Activated naive CD4-positive, alpha-beta T cell treated with anti-CD3 and anti-CD28 coated beads, Interleukin-2, amount 50 U/mL, for 16 hours (primary cell): Measurements from ENCODE around the gene NUDT3.
A peak's percentile ranks its signal among the peaks of the same experiment; 100 is the strongest.
"Not testable (repeated sequence)": the region's sequence is repeated elsewhere in the genome, so short reads cannot be mapped to it uniquely, and the experiment has no call there.

Experiments
- DNase-seq: peaks from one replicate; pipeline ENCODE4 v3.0.0-alpha.2; 2020

Gene NUDT3

DNA sequence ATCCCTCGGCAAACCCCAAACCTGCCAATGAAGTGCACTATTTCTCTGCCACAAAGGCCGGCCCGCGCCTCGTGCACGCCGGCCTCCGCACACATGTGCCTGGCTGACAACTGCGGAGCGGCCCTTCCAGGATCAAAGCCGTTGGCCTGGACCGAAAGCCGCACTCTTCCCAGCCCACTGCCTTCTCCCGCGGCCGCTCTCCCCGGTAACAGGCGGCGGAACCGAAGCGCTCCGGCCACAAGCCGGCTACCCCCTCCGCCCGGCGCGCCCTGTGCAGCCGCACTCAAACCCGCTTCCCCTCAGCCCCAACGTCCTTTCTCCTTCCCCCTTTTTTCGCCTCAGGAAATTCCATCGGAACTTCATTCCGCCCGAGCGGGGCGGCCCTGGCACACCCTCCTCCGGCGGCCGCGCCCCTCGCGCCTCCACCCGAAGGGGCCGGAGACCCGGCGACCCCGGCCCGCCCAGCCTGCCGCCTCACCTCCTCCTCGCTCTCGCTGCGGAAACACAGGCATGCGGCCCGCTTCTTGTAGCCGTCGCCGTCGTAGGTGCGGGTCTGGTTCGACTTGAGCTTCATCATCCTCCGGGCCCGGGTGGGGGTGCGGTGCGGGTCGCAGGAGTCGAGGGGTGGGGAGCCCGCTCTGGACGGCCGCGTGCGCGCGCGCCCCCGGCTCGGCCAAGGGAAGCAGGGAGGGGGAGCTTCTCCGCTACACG lies 528 bp downstream of the NUDT3 start:
- DNase-seq = peak; percentile 58

GRCh38 chr6:34391473-34391785 lies 1.0 kb downstream of the NUDT3 start:
- DNase-seq = no peak

- DNase-seq = no peak
These were observed 1.7 kb downstream of the NUDT3 start for GRCh38 chr6:34390531-34391472.

DNA sequence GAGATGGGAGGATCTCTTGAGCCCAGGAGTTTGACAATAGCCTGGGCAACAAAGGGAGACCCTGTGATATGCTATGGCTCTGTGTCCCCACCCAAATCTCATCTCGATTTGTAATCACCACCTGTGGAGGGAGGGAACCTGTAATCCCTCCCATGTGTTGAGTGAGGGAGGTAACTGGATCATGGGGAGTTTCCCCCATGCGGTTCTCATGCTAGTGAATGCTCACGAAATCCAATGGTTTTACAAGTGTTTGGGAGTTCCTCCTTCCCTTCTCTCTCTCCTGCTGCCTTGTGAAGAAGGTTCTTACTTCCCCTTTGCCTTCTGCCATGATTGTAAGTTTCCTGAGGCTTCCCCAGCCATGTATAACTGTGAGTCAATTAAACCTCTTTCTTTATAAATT lies 3.4 kb downstream of the NUDT3 start:
- no peak for DNase-seq

- no peak for DNase-seq
These were observed 4.0 kb downstream of the NUDT3 start for GRCh38 chr6:34388421-34388820.

DNA sequence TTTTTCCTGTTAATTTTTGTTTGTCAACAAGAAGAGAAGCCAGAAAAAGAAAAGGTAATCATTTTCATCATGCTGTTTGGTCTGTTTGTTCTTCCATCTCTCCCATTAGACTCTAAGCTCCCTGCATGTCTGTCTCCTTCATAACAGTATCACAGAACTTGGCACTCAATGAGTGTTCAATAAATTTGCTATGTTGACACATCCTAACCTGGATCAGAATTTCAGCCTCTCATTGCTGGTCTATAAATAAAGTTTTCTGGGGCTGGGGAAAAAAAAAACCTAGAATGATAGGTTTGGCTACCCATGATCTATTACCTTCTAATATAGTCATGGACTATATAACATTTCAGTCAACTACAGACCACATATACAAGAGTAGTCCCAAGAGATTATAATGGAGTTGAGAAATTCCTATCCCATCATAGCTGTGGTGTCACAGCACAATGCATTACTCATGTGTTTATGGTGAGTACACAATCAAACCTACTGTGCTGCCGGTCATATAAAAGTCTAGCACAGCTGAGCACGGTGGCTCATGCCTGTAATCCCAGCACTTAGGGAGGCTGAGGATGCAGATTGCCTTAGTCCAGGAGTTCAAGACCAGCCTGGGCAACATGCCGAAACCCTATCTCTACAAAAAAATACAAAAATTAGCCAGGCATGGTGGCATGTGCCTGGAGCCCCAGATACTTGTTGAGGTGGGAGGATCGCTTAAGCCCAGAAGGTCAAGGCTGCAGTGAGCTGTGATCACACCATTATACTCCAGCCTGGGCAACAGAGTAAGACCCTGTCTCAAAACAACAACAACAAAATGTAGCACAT lies 5.9 kb downstream of the NUDT3 start:
- DNase-seq = no peak

- DNase-seq = no peak
These were observed 6.7 kb downstream of the NUDT3 start for GRCh38 chr6:34385793-34386195.

DNA sequence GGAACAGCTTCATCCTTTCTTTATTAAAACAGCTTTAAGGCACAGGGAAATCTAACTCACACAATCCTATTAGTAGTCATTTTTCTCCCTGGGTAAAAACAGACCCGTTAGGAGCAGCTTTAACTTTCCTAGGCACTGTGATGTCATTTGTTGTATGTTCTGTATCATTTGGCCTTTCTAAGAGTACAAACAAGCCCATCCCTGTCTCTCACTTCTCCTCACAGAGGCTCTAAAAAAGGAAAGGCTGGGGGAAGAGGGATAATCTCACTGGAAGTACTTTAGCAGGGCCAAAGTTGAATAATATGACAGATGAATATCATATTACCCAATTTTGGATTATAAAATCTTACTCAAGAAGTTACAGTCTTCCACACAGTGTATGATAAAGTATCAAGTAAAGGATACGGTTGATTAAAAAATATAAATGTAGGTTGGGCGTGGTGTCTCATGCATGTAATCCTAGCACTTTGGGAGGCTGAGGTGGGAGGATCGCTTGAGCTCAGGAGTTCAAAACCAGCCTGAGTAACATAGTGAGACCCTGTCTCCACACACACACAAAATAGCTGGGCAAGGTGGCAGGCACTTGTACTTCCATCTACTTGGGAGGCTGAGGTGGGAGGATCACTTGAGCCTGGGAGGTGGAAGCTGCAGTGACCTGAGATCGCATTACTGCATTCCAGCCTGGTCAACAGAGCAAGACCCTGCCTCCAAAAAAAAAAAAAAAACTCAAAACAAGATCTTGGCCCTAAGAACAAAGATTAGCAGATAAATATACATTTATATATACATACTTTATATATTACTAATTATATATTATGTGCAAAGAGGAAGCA lies 7.9 kb downstream of the NUDT3 start:
- DNase-seq = no peak

GRCh38 chr6:34383656-34384320 lies 8.7 kb downstream of the NUDT3 start:
- DNase-seq = no peak

GRCh38 chr6:34383161-34383631 lies 9.3 kb downstream of the NUDT3 start:
- no peak for DNase-seq

DNA sequence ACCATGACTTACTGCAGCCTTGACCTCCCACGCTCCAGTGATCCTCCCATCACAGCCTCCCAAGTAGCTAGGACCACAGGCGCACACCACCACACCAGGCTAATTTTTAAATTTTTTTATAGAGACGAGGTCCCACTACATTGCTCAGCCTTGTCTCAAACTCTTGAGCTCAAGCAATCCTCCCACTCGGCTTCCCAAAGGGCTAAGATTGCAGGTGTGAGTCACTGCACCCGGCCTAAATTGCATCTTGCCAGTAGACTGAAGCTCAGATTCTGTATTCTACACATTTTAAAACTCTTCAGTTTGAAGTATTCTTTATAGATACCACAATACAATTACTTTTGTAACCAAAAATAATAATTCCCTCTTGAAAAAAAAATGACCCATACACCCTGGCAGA lies 11.4 kb downstream of the NUDT3 start:
- no peak for DNase-seq

GRCh38 chr6:34378470-34378869 lies 14.0 kb downstream of the NUDT3 start:
- DNase-seq = no peak

DNA sequence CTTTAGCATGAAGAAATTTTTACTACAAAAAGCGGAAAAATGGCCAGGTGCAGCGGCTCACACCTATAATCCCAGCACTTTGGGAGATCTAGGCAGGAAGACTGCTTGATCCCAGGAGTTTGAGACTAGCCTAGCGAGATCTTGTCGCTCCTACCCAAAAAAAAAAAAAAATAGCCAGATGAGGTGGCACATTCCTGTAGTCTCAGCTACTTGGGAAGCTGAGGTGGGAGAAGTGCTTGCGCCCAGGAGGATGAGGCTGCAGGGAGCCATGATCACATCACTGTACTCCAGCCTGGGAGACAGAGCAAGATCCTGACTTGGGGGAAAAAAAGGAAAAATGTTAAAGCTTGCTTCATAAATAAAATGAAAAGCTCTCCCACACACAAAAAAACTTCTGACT lies 14.5 kb downstream of the NUDT3 start:
- no peak for DNase-seq

DNA sequence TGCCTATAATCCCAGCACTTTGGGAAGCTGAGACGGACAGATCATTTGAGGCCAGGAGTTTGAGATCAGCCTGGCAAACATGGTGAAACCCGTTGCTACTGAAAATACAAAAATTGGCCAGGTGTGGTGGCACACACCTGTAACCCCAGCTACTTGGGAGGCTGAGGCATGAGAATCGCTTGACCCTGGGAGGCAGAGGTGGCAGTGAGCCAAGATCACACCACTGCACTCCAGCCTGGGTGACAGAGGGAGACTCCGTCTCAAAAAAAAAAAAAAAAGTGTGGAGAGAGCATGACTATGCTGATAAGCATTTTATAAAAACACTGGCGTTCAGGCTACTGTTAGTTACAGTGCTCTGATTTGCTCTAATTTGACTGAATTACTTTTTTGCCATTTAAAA lies 14.9 kb downstream of the NUDT3 start:
- DNase-seq = not testable (repeated sequence)

DNA sequence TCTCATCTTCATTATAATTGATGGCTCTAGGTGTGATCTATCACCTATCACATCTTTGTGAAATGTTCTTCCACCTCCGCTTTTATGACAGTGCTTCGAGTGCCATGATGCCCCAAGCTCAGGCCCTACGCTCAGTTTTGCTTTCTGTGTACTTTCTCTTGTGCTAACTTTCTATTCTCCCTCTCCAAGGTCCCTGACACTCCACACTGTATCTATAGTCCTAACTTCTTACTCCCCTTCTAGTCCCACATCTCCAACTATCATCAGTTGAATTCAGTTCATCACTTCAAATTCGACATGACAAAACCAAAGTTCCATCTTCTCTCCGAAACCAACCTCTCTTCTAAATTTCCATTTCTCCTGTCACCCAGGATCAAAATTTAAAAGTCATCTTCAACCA lies 16.6 kb downstream of the NUDT3 start:
- DNase-seq = no peak

GRCh38 chr6:34374508-34374907 lies 18.0 kb downstream of the NUDT3 start:
- no peak for DNase-seq

DNA sequence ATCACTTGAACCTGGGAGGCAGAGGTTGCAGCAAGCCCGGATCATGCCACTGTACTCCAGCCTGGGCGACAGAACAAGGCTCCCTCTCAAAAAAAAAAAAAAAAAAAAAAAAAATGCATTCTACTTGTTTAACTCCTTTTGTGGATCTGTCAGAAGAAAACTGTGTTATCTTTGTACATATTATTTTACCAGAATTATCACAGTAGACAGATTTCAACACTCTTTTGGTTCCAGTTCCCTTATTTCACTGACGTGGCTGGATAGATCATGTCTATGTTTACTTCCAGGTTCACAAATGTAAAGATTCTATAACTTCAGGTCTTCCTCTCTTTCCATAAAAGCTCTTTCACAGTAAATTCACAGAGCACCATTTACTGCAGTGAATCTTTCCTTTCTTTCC lies 18.4 kb downstream of the NUDT3 start:
- no peak for DNase-seq

GRCh38 chr6:34373511-34373910 lies 19.0 kb downstream of the NUDT3 start:
- no peak for DNase-seq

DNA sequence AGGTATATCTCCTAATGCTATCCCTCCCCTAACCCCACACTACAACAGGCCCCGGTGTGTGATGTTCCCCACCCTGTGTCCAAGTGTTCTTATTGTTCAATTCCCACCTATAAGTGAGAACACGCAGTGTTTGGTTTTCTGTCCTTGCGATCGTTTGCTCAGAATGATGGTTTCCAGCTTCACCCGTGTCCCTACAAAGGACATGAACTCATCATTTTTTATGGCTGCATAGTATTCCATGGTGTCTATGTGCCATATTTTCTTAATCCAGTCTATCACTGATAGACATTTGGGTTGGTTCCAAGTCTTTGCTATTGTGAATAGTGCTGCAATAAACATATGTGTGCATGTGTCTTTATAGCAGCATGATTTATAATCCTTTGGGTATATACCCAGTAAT lies 20.6 kb downstream of the NUDT3 start:
- DNase-seq = not testable (repeated sequence)

- DNase-seq = no peak
These were observed 22.1 kb downstream of the NUDT3 start for GRCh38 chr6:34370361-34370760.

GRCh38 chr6:34369385-34369784 lies 23.1 kb downstream of the NUDT3 start:
- no peak for DNase-seq

- DNase-seq = no peak
These were observed 25.9 kb downstream of the NUDT3 start for GRCh38 chr6:34366639-34366921.
